Endothelial cell of umbilical vein (primary cell): ENCODE results near the gene TRPV2. TPM values are rescaled to one million over a fixed set of nuclear protein-coding genes. Genes with fewer than 3 reads are reported as not detected.

Experiments used
- BruUV-seq: library from RNA; stranded (reverse); fragments of 400-500 nt; replicated peaks from 2 replicates; lab custom pipeline; 2021; lab: Mats Ljungman, UMichigan
- CTCF ChIA-PET: fragments of 300-600, 350-600 bp; sonication (Branson Sonifier 250); formaldehyde crosslinking; loops from one replicate; lab custom pipeline; 2021; ENCODE audit warnings: antibody characterized with exemption, inconsistent platforms; lab: Charles Lee
- POLR2A ChIA-PET: fragments of 300-600, 350-600 bp; sonication (Branson Sonifier 250); formaldehyde crosslinking; loops from one replicate; lab custom pipeline; 2021; ENCODE audit warnings: antibody characterized with exemption, inconsistent platforms; lab: Charles Lee
- DNase-seq: peaks from one replicate; pipeline ENCODE4 v3.0.0-alpha.2; 2011; ENCODE audit warnings: low read depth, low spot score
- FAIRE-seq: peaks from 2 replicates; lab custom pipeline; 2011; peaks lifted over from hg19 to GRCh38; lab: Jason Lieb, UNC
- H2AFZ ChIP-seq: 2 replicates; pipeline ENCODE4 v1.6.0; 2012; ENCODE audit warnings: low read depth, low read length, control low read depth, inconsistent platforms
- H3K27ac ChIP-seq: 2 replicates; pipeline ENCODE4 v1.5.1; 2011; ENCODE audit warnings: low read depth, mild to moderate bottlenecking, control low read depth, low read length, moderate library complexity; ENCODE audit not compliant: insufficient read depth
- H3K27me3 ChIP-seq, 2 experiments: 2 replicates each; pipeline versions ENCODE4 v1.6.0 to v1.6.1; 2011; ENCODE audit warnings: low read length in 2 of 2, mixed read lengths in 1 of 2; ENCODE audit not compliant: control insufficient read depth in 2 of 2, insufficient read depth in 2 of 2
- H3K36me3 ChIP-seq, 2 experiments: 2 replicates in 1 of 2; 3 replicates in 1 of 2; pipeline ENCODE4 v1.5.1; 2011; ENCODE audit warnings: low read length in 2 of 2, mild to moderate bottlenecking in 1 of 2, moderate library complexity in 1 of 2; ENCODE audit not compliant: control insufficient read depth in 2 of 2, insufficient read depth in 2 of 2; ENCODE audit errors: extremely low read depth in 1 of 2
- H3K4me1 ChIP-seq: 3 replicates; pipeline ENCODE4 v1.5.1; 2011; ENCODE audit warnings: mild to moderate bottlenecking, low read length; ENCODE audit not compliant: control insufficient read depth, insufficient read depth; ENCODE audit errors: extremely low read depth
- H3K4me2 ChIP-seq: 2 replicates; pipeline ENCODE4 v1.6.1; 2011; ENCODE audit warnings: low read length, control low read depth, mixed read lengths; ENCODE audit not compliant: insufficient read depth
- H3K4me3 ChIP-seq, 3 experiments: fragments of 200-600 bp in 1 of 3; sonication (generic), shearing (Covaris generic) in 1 of 3; replicated peaks in 1 of 3; 2 replicates each; pipeline ENCODE4 v1.5.1; 2011 to 2016; ENCODE audit warnings: control low read depth in 3 of 3, low read length in 3 of 3, mild to moderate bottlenecking in 2 of 3, inconsistent platforms in 1 of 3, low read depth in 1 of 3, moderate library complexity in 1 of 3; ENCODE audit not compliant: insufficient read depth in 1 of 3
- H3K79me2 ChIP-seq: 2 replicates; pipeline ENCODE4 v1.6.0; 2012; ENCODE audit warnings: low read length, inconsistent platforms; ENCODE audit not compliant: control insufficient read depth, insufficient read depth
- H3K9ac ChIP-seq: replicated peaks from 2 replicates; pipeline ENCODE3; 2011; ENCODE audit warnings: low read length, control low read depth; ENCODE audit not compliant: insufficient read depth; ENCODE audit errors: extremely low read depth
- H3K9me1 ChIP-seq: replicated peaks from 3 replicates; pipeline ENCODE4 v1.6.0; 2011; ENCODE audit warnings: mild to moderate bottlenecking, low read length; ENCODE audit not compliant: control insufficient read depth, insufficient read depth; ENCODE audit errors: extremely low read depth
- H3K9me3 ChIP-seq: replicated peaks from 2 replicates; pipeline ENCODE4 v1.5.1; 2012; ENCODE audit warnings: low read length, inconsistent platforms; ENCODE audit not compliant: control insufficient read depth, insufficient read depth
- H4K20me1 ChIP-seq: replicated peaks from 2 replicates; pipeline ENCODE3; 2011; ENCODE audit warnings: mild to moderate bottlenecking, low read length; ENCODE audit not compliant: control insufficient read depth, insufficient read depth; ENCODE audit errors: extremely low read depth
- CTCF ChIP-seq, 2 donors: IDR thresholded peaks; 1 replicate in 1 of 2; 2 replicates in 1 of 2; pipeline ENCODE4 v1.5.1; 2011; ENCODE audit warnings: low read length in 2 of 2, mild to moderate bottlenecking in 2 of 2, moderate library complexity in 2 of 2, control low read depth in 1 of 2, inconsistent platforms in 1 of 2, low read depth in 1 of 2; ENCODE audit not compliant: insufficient read depth in 1 of 2; ENCODE audit errors: extremely low read depth in 1 of 2
- EZH2 ChIP-seq: IDR thresholded peaks from 2 replicates; pipeline ENCODE4 v1.6.1; 2012; ENCODE audit warnings: borderline replicate concordance, low read depth, mild to moderate bottlenecking, moderate library complexity, low read length, inconsistent platforms; ENCODE audit not compliant: severe bottlenecking
- FOS ChIP-seq: IDR thresholded peaks from 2 replicates; pipeline ENCODE4 v1.6.1; 2011; ENCODE audit warnings: mild to moderate bottlenecking, low read length, moderate library complexity, borderline replicate concordance; ENCODE audit not compliant: insufficient read depth
- GATA2 ChIP-seq: IDR thresholded peaks from 2 replicates; pipeline ENCODE4 v1.7.0; 2011; ENCODE audit warnings: low read depth, mild to moderate bottlenecking, moderate library complexity, mixed read lengths, low read length; ENCODE audit not compliant: insufficient read length, insufficient read depth
- JUN ChIP-seq: IDR thresholded peaks from 2 replicates; pipeline ENCODE4 v1.6.1; 2011; ENCODE audit warnings: borderline replicate concordance, low read depth; ENCODE audit not compliant: insufficient read length, insufficient read depth
- MAX ChIP-seq: IDR thresholded peaks from 2 replicates; pipeline ENCODE4 v1.6.1; 2011; ENCODE audit not compliant: insufficient read depth, insufficient read length
- MYC ChIP-seq: IDR thresholded peaks from one replicate; pipeline ENCODE4 v1.6.1; 2011; ENCODE audit warnings: mild to moderate bottlenecking, low read depth, low read length
- POLR2A ChIP-seq: IDR thresholded peaks from 2 replicates; pipeline ENCODE4 v1.6.1; 2012; ENCODE audit warnings: low read depth, mild to moderate bottlenecking, control low read depth, low read length
- POLR2AphosphoS5 ChIP-seq: IDR thresholded peaks from 2 replicates; pipeline ENCODE4 v1.6.1; 2012; ENCODE audit warnings: low read depth, mild to moderate bottlenecking, control low read depth, low read length, moderate library complexity; ENCODE audit not compliant: insufficient read depth
- dilution Hi-C: fragments of 300-500 bp; cut with MboI; formaldehyde crosslinking; loops from one replicate; pipeline ENCODE4 v1.15.0; 2019; ENCODE audit warnings: low sequenced_read_pairs; ENCODE audit not compliant: extremely low pct_ligation_motif_present
- intact Hi-C: fragments of 100-400 bp; cut with micrococcal nuclease; formaldehyde crosslinking; loops from one replicate; pipeline ENCODE4 v1.10.0; 2022
- polyA plus RNA-seq, 4 experiments: library from polyadenylated mRNA; depleted of rRNA in 3 of 4; stranded (reverse) in 3 of 4; unstranded in 1 of 4; fragments of >200 nt; gene quantifications; 2 replicates each; pipeline versions ENCODE4 v1.2.1 to v1.2.3, GENCODE V29; 2011 to 2012; ENCODE audit warnings: missing spikeins in 1 of 4
- total RNA-seq: library from RNA; stranded (reverse); gene quantifications from 2 replicates; pipeline ENCODE4 v1.2.3, GENCODE V29; 2021

The TRPV2 gene
- total and polyA plus RNA-seq, 2 donors (not counting 3 experiments of a cell fraction or from before 2014, with no cell fraction given) = 4.2 to 10.6 TPM

GRCh38 chr17:16427020-16427419, 11.6 kb downstream of the TRPV2 start:
- no peaks in the 10 kb centered on the region for H3K9me1 ChIP-seq
- no peak overlapping the region for H3K4me3 ChIP-seq
- H3K27me3 ChIP-seq = no peaks in the 10 kb centered on the region
- no peaks in the 10 kb centered on the region for H3K9me3 ChIP-seq
- no TSS peak for BruUV-seq
- CTCF ChIA-PET = interaction anchor here (1.1 to 3.3 kb wide), 12 partner anchors 8 to 124 kb away, joined by 3 to 28 read pairs (median 6); partner anchors contain the start of genes CENPV and TRPV2
- H3K79me2 ChIP-seq = no peaks in the 10 kb centered on the region
- H3K4me1 ChIP-seq = no peaks in the 10 kb centered on the region
- intact Hi-C loops (no loop called here), dilution Hi-C loops (no loop called here)
- POLR2A ChIA-PET = interaction anchor here (1.7 kb wide), 1 partner anchor 46 kb away, joined by 10 read pairs; the partner anchor contains the start of gene UBB
- no peak overlapping the region for H3K27ac ChIP-seq
- H4K20me1 ChIP-seq = no peaks in the 10 kb centered on the region
- no peak overlapping the region for H3K4me2 ChIP-seq
- TF ChIP-seq GATA2 (no peak), MYC (no peak), FOS (no peak), POLR2AphosphoS5 (no peak), EZH2 (no peak), MAX (no peak), JUN (no peak), POLR2A (no peak), CTCF (IDR thresholded peaks at IDR 0.05; ENCODE audit: extremely low read depth in 1 of 2, insufficient read depth in 1 of 2, low read depth in 1 of 2, low read length in 2 of 2) (no peak)
- H3K36me3 ChIP-seq = no peaks in the 10 kb centered on the region
- no peak overlapping the region for H3K9ac ChIP-seq
- no peak overlapping the region for H2AFZ ChIP-seq
- FAIRE-seq (no peak), DNase-seq (no peak)
